KMS-11 (cell line): ENCODE results near the gene VWA3B.

Experiments used
- H2AFZ ChIP-seq: fragments of 200-600 bp; sonication (generic); 2 replicates; pipeline ENCODE4 v1.6.1; 2016; ENCODE audit warnings: antibody characterized with exemption, mixed run types, low read depth
- H3K27ac ChIP-seq: fragments of 200-600 bp; sonication (generic); 2 replicates; pipeline ENCODE4 v1.6.1; 2016; ENCODE audit warnings: mild to moderate bottlenecking, mixed run types
- H3K27me3 ChIP-seq: fragments of 200-600 bp; sonication (generic); 2 replicates; pipeline ENCODE4 v1.6.1; 2017; ENCODE audit warnings: mild to moderate bottlenecking, low read depth, mixed run types, moderate library complexity; ENCODE audit not compliant: insufficient read depth
- H3K36me3 ChIP-seq: fragments of 200-600 bp; sonication (generic); 2 replicates; pipeline ENCODE4 v1.6.1; 2017; ENCODE audit warnings: mild to moderate bottlenecking, mixed run types; ENCODE audit not compliant: insufficient read depth
- H3K4me1 ChIP-seq: fragments of 200-600 bp; sonication (generic); 2 replicates; pipeline ENCODE4 v1.6.1; 2016; ENCODE audit warnings: mild to moderate bottlenecking, low read depth, mixed run types; ENCODE audit not compliant: poor library complexity, severe bottlenecking
- H3K4me2 ChIP-seq: fragments of 200-600 bp; sonication (generic); 2 replicates; pipeline ENCODE4 v1.7.0; 2016; ENCODE audit warnings: mild to moderate bottlenecking, mixed run types
- H3K4me3 ChIP-seq: fragments of 200-600 bp; sonication (generic); IDR thresholded peaks from 2 replicates; pipeline ENCODE4 v1.6.1; 2017; ENCODE audit warnings: low read depth, low read length, mixed read lengths; ENCODE audit not compliant: insufficient read depth
- H3K79me2 ChIP-seq: fragments of 200-600 bp; sonication (generic); 2 replicates; pipeline ENCODE4 v1.6.1; 2016; ENCODE audit warnings: low read depth, mixed run types; ENCODE audit not compliant: insufficient read depth
- H3K9ac ChIP-seq: fragments of 200-600 bp; sonication (generic); 2 replicates; pipeline ENCODE4 v1.6.1; 2016; ENCODE audit warnings: mild to moderate bottlenecking, mixed run types
- H4K20me1 ChIP-seq: fragments of 200-600 bp; sonication (generic); 2 replicates; pipeline ENCODE4 v1.6.1; 2016; ENCODE audit warnings: mild to moderate bottlenecking, mixed run types; ENCODE audit not compliant: insufficient read depth
- CTCF ChIP-seq: fragments of 200-600 bp; sonication (generic); conservative IDR thresholded peaks from 2 replicates; pipeline ENCODE4 v1.6.1; 2017; ENCODE audit warnings: low read depth, mild to moderate bottlenecking, antibody characterized with exemption, low read length, moderate library complexity, mixed read lengths

VWA3B gene

DNA sequence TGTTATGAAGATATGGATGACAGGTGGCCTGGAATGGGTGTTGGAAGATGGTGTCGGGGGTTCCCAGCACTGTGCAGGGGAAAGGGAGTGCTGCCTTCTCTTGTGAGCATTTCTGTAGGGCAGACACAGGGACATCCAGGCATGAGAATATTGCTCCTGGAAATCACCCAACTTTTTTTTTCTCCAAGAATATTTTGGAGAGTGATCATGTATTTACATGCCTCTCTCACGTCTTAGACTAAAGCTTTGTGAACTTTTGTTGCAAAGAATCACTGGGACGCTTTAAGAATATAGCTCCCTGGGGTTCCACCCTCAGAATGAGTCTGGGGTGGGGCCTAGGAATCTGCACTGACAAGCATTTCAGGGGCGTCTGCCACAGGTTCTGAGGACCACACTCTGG is 68.7 kb downstream of the VWA3B start:
- Histone ChIP-seq H3K36me3 (no peaks in the 10 kb centered on the region), H3K4me1 (no peaks in the 10 kb centered on the region), H2AFZ (no peak overlapping the region), H3K79me2 (no peaks in the 10 kb centered on the region), H3K4me3 (no peak overlapping the region), H3K27ac (no peak overlapping the region), H3K4me2 (no peak overlapping the region), H3K9ac (no peak overlapping the region), H3K27me3 (no peaks in the 10 kb centered on the region), H4K20me1 (no peaks in the 10 kb centered on the region)
- TF ChIP-seq CTCF: no peak

DNA sequence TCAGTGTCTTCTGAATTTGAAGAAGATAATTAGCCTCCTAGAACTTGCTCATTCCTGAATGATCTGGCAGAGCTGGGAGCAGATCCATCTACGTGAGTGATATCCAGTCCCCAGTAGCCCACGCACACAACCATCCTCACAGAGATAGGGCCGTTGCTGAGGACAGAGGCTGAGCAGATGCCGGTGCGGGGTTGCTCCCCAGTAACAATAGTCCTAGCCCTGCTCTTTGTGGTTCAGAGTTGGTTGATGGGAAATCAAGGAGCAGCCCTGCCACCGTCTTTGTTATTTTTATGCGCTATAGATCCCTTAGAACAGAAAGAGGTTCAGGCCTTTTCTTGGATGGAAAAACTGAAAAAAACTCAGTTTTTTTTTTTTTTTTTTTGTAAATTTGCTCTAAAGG is 69.3 kb downstream of the VWA3B start:
- no peak for TF ChIP-seq CTCF
- Histone ChIP-seq H4K20me1 (no peaks in the 10 kb centered on the region), H3K36me3 (no peaks in the 10 kb centered on the region), H2AFZ (no peak overlapping the region), H3K27me3 (no peaks in the 10 kb centered on the region), H3K4me2 (no peak overlapping the region), H3K4me1 (no peaks in the 10 kb centered on the region), H3K4me3 (no peak overlapping the region), H3K9ac (no peak overlapping the region), H3K79me2 (no peaks in the 10 kb centered on the region), H3K27ac (no peak overlapping the region)

DNA sequence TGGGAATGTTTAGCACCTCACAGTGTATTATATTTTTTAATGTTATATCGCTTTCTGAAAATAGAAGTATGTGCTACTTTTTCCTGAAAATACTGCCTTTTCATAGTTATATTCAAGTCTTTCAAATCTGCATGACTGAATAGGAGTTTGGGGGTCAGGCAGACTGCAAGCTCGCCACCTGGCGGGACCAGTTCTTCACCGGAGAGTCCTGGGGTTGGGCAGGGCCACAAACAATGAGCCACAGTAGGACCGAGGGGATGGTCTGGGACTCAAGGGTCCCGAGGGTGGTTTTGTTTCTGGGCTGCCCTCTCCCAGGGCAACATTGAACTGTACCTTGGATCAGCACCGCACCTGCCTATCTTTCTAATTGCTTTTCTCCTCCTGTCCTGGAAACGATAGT is 70.6 kb downstream of the VWA3B start:
- no peak overlapping the region for H3K27ac ChIP-seq
- no peak for TF ChIP-seq CTCF
- no peaks in the 10 kb centered on the region for H3K79me2 ChIP-seq
- no peaks in the 10 kb centered on the region for H3K36me3 ChIP-seq
- no peaks in the 10 kb centered on the region for H3K4me1 ChIP-seq
- no peaks in the 10 kb centered on the region for H4K20me1 ChIP-seq
- no peak overlapping the region for H3K9ac ChIP-seq
- H3K4me2 ChIP-seq: no peak overlapping the region
- H3K4me3 ChIP-seq: no peak overlapping the region
- no peaks in the 10 kb centered on the region for H3K27me3 ChIP-seq
- no peak overlapping the region for H2AFZ ChIP-seq

DNA sequence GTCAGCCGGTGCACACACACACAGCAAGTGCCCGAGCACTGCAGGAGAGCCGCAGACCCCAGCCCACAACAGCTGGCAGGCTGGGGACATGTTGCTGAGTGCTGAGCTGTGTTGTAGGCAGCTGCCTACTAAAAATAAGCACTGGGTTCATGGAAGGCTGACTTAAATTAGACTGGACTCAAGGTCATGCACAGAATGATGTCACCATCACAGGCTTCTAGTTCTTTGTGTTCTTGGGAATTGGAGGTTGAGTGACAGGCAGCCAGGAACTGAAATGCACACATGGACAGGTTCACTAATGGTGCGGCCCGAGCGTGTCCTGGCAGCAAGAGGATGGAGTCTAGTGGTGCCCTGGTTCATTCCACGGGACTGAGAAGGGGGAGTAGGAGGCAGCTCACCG is 71.3 kb downstream of the VWA3B start:
- H3K27ac ChIP-seq: no peak overlapping the region
- H3K4me3 ChIP-seq: no peak overlapping the region
- no peaks in the 10 kb centered on the region for H3K27me3 ChIP-seq
- H3K9ac ChIP-seq: no peak overlapping the region
- H3K4me1 ChIP-seq: no peaks in the 10 kb centered on the region
- H3K36me3 ChIP-seq: no peaks in the 10 kb centered on the region
- no peak for TF ChIP-seq CTCF
- H3K4me2 ChIP-seq: no peak overlapping the region
- H2AFZ ChIP-seq: no peak overlapping the region
- H4K20me1 ChIP-seq: no peaks in the 10 kb centered on the region
- H3K79me2 ChIP-seq: no peaks in the 10 kb centered on the region

GRCh38 chr2:98160554-98160953 is 73.6 kb downstream of the VWA3B start:
- Histone ChIP-seq H3K9ac (no peak overlapping the region), H3K4me3 (no peak overlapping the region), H2AFZ (no peak overlapping the region), H3K4me2 (no peak overlapping the region), H3K79me2 (no peaks in the 10 kb centered on the region), H4K20me1 (no peaks in the 10 kb centered on the region), H3K27me3 (no peaks in the 10 kb centered on the region), H3K4me1 (no peaks in the 10 kb centered on the region), H3K27ac (no peak overlapping the region), H3K36me3 (no peaks in the 10 kb centered on the region)
- no peak for TF ChIP-seq CTCF
